GM19372 (cell line): ENCODE data around the gene CCDC74B.
"Not testable (repeated sequence)": the region's sequence is repeated elsewhere in the genome, so short reads cannot be mapped to it uniquely, and the experiment has no call there.

Experiments
- ATAC-seq: cut with Tn5 transposase; IDR thresholded peaks from one replicate; pipeline ENCODE4 v1.9.1; 2021; ENCODE audit warnings: mild to moderate bottlenecking, low read depth, moderate library complexity; ENCODE audit not compliant: unreplicated experiment

CCDC74B gene

GRCh38 chr2:130145006-130145414, at the start of gene CCDC74B:
TSS of gene CCDC74B (minus strand) at chr2:130145112. CDS start at chr2:130144996, 116 bp downstream.
- peak; percentile 95 for ATAC-seq

GRCh38 chr2:130193824-130194223, 48.9 kb upstream of the CCDC74B start:
- not testable (repeated sequence) for ATAC-seq

- not testable (repeated sequence) for ATAC-seq
Observed at GRCh38 chr2:130192451-130192850, 47.5 kb upstream of the CCDC74B start.

- not testable (repeated sequence) for ATAC-seq
Observed at GRCh38 chr2:130191319-130191718, 46.4 kb upstream of the CCDC74B start.

- no peak for ATAC-seq
Observed at GRCh38 chr2:130190237-130190636, 45.3 kb upstream of the CCDC74B start.

GRCh38 chr2:130188958-130189357, 44.0 kb upstream of the CCDC74B start:
- not testable (repeated sequence) for ATAC-seq

- not testable (repeated sequence) for ATAC-seq
Observed at GRCh38 chr2:130187859-130188792, 43.2 kb upstream of the CCDC74B start.

- ATAC-seq = no peak
Observed at GRCh38 chr2:130187268-130187667, 42.4 kb upstream of the CCDC74B start.

- no peak for ATAC-seq
Observed at GRCh38 chr2:130186391-130186790, 41.5 kb upstream of the CCDC74B start.

- no peak for ATAC-seq
Observed at GRCh38 chr2:130185896-130186295, 41.0 kb upstream of the CCDC74B start.

GRCh38 chr2:130185436-130185835, 40.5 kb upstream of the CCDC74B start:
- no peak for ATAC-seq

- no peak for ATAC-seq
Observed at GRCh38 chr2:130183512-130184373, 38.8 kb upstream of the CCDC74B start.

GRCh38 chr2:130182826-130183511, 38.1 kb upstream of the CCDC74B start:
- peak; percentile 25 for ATAC-seq

GRCh38 chr2:130181880-130182682, 37.2 kb upstream of the CCDC74B start, which contains the start of gene MZT2B:
TSS of gene MZT2B (plus strand) at chr2:130182262. CDS start at chr2:130182283, 21 bp downstream.
- peak; percentile 76 for ATAC-seq

- peak; percentile 50 for ATAC-seq
Observed at GRCh38 chr2:130181325-130181879, 36.5 kb upstream of the CCDC74B start, which contains the start of gene SMPD4. TSS of gene SMPD4 (minus strand) at chr2:130181602. CDS start at chr2:130176592, 5,010 bp downstream.

- not testable (repeated sequence) for ATAC-seq
Observed at GRCh38 chr2:130180404-130181324, 35.8 kb upstream of the CCDC74B start.

- not testable (repeated sequence) for ATAC-seq
Observed at GRCh38 chr2:130174866-130175265, 30.0 kb upstream of the CCDC74B start.

GRCh38 chr2:130169896-130170295, 25.0 kb upstream of the CCDC74B start:
- ATAC-seq = no peak
